HepG2 (cell line): ENCODE data around the gene UNC5B.

ENCODE experiments used
- CTCF ChIP-seq: sonication (generic); formaldehyde crosslinking; IDR thresholded peaks from 2 replicates; pipeline ENCODE4 v1.5.0; 2020; ENCODE audit warnings: mild to moderate bottlenecking, missing genetic modification reagents, moderate library complexity
- ZNF891 ChIP-seq: sonication (generic); formaldehyde crosslinking; IDR thresholded peaks from 2 replicates; pipeline ENCODE4 v1.5.0; 2020; ENCODE audit warnings: mild to moderate bottlenecking, missing genetic modification reagents

- TF ChIP-seq CTCF, result no peak
- TF ChIP-seq ZNF891 (CRISPR knock-in tag), result no peak
Observed at GRCh38 chr10:71218046-71218650, 5.8 kb downstream of the UNC5B start.
